T-helper 22 cell (primary cell): ENCODE data around the gene RTN4IP1.

Experiments
- DNase-seq: peaks from one replicate; pipeline ENCODE4 v3.0.0-alpha.2; 2020; ENCODE audit warnings: low read depth

RTN4IP1 gene

DNA sequence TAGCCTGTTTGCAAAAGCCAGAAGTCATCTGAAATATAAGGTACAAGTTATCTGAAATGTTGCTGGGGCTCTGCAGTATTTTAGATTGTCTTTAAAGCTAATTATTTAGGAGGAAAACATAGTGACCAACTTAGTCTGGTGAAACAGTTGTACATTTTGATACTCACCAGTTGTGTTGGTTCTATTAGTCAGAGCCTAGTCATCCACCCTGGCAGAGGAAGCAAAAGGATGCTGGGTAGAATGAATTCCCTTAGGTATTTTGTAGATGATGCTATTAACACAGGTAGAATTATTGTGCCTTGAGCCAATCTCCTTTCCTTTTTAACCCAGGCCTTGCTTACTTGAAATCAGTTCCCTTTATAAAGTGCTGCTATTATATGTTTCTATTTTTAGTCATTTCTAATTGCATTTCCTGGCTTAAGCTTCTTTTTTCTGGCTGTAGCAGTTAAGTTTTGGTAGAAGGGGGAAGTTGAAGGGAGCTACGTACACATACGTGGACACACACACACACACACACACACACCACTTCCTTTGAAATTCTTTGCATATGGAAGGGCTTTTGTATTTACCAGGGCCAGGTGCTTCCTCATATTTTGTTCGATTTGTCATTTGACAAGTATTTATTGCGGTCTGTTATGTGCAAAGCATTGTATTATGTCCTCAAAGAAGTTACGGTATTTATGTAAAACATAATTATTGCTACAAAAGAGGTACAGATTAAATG, 82.4 kb downstream of the RTN4IP1 start:
- no peak for DNase-seq

DNA sequence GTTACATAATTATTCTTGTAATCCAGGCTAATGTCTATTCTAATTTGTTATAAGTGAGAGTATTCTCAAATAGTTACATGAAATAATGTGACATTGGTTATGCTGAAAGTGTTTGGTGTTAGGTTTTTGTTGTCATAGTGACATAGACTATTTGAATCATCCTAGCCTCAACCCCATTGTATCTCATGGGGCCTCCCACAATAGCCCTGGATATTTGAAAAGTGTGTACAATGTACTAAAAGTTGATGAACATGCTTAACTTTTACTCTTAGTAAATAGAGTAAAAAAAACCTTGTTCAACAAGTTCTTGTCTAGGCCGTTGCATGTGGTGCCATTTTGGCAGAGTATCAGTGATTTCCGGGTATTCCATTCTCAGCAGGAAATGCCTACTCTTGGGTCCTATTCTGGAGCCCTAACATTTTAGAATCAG, 83.0 kb downstream of the RTN4IP1 start:
- DNase-seq: no peak

DNA sequence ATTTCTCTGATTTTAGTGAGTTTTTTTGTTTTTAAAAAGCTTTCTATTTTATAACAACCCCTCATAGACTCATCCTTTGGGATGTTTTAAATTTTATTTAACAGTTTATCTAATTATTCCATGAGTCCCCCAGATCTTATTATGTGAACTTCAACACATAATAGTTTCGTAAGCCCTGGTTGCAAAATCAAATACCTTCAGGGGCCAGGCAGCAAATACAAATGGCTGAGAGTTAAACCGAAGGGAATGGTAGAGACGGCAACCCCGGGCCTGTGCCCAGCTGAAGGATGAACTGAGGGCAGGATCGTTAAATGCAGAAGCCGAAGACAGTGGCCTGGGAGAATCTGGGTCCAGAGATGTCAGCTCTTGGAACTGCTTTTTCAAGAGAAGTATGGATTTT, 88.4 kb downstream of the RTN4IP1 start:
- DNase-seq: no peak

DNA sequence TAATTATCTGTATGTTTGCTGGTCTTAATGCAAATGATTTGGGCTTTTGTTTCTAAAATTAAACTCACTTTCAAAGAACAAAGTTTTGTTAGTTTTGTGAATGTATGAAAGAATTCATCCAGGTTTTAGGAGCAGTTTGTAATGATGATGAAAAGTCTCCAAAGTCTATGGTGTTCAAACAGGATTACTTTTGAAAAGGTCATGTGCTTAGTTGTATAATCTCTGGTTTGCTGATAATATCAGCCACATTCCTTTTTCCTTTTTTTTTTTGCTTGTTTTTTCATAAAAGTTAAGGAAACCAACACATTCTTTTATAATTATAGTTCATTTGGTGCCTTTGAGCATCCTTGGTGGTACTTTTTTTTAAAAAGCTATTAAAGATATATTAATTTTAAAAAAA, 88.9 kb downstream of the RTN4IP1 start:
- no peak for DNase-seq

DNA sequence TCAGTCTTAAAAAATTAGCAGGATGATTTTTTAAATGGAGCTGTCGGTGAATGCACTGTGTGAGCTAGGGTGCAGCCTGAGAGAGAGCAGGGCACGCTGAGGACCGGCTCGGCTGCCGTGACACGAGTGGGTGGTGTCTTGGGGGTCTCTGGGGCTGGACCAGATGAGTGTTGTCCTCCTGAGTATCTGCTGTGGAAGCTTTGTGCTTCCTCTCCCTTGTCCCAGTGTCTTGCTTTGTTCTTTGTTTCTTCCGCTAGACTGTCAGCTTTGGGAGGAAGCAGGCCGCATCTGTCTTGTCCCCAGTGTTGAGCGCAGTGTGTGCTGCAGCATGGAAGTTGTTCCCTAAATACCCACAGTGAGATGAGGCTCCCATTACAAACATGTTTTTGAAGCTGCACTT, 89.4 kb downstream of the RTN4IP1 start:
- DNase-seq: no peak

DNA sequence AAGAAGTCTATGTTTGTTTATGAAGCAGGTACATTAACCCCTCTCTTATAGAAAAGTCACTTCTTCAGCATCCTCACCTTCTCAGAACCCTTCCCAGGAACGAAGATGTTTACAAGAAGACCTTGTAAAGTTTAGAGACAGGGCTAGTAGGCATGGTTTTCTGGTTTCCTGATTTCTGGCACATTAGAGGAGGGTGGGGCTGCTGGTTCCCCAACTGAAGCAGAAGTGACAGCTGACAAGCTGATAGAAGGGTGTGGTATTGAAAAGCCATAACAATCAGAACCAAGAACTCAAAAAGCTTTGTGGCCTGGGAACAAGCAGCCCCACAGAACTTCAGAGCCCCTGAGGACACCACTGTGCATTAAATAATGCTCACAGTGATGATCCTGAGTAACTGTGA, 91.2 kb downstream of the RTN4IP1 start:
- no peak for DNase-seq

DNA sequence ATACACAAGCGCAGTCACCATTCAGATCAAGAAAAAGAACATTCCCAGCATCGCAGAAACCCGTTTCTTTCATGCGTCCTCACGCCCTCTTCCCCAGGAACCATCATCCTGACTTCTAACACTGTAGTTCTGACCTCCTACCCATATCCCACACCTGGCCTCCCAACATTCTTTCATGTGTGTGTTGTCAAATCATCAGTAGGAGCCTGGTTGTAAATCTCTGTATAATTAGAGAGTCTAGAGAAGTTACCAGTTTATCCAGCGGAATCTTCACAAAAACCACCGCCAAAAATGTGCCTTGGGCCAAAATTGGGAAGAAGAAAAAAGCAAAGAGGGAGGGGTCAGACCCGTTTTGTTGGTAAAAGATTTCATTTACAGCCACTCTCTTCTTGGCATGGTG, 91.6 kb downstream of the RTN4IP1 start:
- DNase-seq: no peak

DNA sequence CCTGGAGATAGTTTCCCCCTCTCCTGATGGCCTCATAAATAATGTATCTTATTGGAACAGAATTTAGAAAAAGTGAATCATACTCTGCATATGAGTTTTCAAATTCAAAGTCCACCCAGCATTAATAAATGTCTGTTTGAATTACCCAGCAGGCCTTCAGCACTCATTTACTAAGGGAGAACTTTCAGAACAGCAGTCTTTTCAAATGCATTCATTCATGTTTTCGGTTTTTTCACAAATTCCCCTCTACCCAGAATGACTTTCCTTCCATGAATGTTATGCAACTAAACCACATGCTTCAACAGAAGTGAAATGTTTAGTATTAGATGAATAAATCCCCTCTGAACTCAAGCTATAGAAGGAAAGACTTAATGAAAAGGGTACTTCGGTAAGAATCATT, 92.4 kb downstream of the RTN4IP1 start:
- no peak for DNase-seq

DNA sequence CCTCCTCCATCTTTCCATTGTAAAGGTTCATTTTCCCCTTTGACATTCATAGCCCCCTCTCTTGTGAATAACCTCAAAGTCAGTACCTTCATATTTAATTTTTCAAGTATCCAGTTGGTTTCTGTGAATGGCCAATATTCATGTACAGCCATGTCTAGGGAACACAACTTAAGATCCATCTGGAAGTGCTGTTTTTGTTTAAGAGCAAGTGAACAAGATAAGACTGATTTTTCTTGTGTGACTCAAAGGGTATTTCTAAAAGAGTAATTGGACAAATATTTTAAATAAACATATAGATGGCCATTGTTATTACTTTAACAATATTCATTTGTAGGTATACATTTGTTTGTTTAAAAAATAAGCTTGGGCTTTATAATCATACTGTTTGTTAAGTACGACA, 92.9 kb downstream of the RTN4IP1 start:
- DNase-seq: no peak

DNA sequence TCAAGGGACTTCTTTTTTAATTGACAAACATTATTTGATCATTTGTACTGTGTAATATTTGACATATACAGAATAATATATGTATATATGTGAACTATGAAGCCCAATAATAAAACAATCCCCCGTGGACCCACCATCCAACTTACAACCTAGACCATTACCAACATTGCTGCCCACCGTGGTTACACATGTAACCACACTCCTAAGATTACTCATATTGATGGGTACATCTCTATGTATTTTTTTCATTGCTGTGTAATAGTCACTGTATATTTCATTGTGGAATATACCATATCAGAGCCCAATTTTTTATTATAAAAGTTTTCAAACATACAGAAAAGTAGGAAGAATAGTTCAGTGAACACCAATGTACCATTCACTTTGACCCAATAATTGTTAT, 94.3 kb downstream of the RTN4IP1 start:
- DNase-seq: no peak

DNA sequence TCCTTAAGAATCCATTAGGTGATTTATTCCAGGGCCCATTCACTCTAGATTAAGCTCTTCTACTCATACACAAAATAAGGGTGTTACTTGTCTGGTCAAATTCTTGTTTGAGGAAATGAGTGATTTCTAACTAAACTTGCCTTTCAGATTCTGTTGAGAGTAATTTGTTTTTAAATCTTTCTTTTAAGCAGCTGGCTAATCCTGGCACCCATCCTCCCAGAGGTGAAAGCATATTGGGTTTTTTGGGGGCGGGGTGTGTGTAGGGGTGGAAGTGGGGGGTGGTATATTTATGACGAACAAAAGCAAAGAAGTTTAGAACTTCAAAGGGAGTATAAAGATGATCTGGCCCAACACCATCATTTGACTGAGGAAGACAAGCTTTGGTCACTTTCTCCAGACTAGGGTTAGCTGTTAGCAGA, 94.7 kb downstream of the RTN4IP1 start:
- no peak for DNase-seq

DNA sequence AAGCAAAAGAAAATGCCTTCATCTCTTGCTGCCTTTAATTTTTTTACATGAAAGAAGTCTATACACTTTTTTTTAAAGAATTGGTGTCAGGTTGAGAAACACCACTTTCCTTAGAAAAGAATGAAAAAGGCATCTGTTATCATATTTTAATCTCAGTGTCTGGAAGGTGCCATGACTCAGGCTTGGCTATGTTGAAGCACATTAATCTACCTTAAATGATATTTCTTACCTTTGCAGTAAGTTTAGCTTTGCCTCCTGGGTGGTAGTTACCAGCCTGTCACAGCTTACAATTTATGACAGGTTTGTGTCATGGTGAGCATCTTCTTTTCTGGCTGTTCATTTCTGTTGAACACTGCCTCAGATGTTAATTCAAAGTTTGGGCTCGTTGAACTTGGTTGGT, 95.3 kb downstream of the RTN4IP1 start:
- DNase-seq: no peak

DNA sequence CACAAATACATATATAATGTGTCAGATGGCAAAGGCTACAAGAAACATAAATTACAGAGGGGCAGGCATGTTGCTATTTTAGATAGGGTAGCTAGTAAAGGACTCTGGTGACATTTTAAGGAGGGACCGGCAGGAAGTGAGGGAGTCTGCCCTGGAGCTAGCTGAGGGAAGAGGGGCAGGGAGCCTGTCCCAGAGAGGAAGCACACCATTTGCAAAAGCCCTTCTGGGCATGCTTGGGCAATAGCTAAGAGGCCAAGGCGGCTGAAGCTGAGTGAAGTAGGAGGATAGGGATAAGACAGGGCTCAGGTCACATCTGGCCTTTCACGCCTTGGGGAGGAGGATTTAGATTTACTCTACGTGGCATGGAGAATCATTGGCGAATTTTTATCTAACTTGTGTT, 96.2 kb downstream of the RTN4IP1 start:
- no peak for DNase-seq

DNA sequence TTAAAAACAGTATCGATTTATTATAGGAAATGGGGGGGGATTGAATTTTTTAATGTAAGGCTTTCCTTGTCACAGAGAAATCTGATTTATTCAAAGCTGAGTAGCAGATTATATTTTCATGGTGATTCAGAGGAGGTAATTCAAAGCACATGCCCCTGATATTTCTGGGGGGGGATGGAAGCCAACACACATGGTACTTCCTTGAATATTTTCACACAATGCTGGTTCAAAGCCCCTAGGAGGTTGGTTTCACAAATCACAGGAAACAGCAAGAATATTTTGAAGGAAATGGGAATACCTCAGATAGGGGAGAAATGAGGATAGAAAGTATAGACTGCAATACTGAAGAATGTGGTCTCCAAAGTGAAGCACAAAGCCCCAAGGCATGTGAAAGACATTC, 98.8 kb downstream of the RTN4IP1 start:
- DNase-seq: no peak

DNA sequence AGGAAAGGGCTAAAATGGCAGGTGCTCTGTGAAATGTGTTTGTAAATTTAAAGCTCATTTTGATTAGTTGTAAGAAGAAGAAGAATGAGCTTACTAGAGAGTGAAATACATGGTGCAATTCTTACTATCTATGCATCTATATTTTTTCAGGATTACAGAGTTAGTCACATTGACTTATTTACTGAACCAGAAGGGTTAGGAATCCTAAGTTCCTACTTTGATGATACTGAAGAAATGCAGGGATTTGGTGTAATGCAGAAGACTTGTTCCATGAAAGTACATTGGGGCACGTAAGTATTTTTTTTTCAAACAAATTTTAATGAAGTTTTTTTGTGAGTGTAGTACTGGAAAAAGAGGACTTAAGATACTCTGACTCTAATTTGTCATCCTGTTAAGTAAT, 99.3 kb downstream of the RTN4IP1 start:
- DNase-seq: no peak

DNA sequence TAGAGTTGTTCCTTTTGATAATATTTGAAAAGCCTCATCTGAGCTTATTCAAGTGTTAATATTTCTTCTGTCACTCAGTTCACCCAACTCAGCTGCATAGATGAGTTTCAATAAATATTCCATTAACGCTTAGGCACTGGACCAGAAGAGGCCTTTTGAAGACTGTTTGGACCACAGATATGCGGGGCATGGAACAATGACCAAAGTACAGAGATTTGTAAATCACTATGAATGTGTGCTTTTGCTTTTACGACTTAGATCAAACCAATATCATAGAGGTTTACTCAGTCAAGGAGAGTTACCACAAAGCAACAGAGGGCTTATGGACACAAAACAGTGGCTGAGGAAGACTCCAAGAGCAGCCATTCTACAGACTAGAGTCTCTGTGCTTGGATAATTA, 99.9 kb downstream of the RTN4IP1 start:
- DNase-seq: no peak

DNA sequence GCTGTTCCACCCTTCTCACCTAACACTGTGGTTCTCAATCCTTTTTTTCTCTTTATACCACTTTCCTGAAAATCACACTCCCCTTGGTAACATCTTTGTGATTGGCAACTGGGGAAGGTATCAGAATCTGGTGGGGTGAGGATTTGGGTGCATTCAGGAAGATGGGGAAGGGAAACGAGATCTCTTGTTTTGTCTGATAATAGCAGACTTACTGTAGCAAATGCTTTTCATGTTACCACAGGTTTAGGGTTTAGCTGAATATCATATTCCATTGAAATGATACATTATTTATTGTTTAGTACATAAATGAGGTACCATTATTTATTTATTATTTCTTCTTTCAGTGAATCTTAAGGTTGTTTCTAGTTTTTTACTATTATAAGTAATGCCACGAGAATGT, 100.8 kb downstream of the RTN4IP1 start:
- DNase-seq: no peak

DNA sequence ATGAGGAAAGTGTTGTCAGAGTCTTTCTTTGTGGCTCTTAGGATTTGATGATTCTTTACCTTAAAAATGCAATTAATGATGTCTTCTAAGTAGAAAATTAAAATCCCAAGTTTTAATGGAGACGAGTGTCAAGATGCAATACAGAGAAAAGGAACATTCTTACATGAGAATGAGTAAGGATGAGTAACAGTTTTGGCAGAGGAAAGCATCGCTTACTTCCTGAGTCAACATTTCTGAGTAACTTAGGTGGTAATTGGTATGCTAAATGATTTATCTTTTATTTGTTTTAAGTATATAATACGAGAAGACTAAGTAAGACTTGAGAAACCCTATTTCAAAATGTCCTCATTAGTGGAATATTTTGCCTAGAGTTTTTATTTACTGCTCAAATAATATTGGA, 101.3 kb downstream of the RTN4IP1 start:
- no peak for DNase-seq

DNA sequence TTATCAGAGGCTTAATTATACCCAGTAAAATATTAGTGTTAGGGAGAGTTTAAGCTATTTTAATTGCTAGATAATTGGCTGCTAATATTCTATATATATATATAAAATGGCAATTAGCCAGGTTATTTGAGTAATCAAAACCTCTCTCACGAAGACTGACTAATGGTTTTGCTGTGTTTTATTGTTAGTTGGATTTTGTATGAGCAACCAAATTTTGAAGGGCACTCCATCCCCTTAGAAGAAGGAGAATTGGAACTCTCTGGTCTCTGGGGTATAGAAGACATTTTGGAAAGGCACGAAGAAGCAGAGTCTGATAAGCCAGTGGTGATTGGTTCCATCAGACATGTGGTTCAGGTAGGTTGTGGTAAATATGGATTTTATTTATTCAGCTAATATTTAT, 102.2 kb downstream of the RTN4IP1 start:
- no peak for DNase-seq

DNA sequence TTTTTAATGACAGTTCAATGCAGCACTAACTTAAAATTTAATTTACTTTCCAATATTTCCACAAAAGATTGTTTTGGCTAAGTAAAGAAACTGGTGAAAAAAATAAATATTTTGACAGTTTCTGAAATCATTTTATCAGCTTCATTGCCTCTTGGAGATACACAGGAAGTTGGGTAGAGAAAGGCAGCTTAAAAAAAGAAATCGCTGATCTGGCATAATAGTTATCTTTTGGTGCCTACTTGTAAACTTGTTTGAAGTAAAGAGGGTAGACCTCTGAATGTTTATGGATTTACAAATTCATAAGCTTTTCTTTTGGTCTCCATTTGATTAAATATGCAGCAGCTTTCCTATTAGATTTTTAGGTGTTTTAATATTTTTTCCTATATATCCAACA, 103.4 kb downstream of the RTN4IP1 start:
- DNase-seq: no peak

DNA sequence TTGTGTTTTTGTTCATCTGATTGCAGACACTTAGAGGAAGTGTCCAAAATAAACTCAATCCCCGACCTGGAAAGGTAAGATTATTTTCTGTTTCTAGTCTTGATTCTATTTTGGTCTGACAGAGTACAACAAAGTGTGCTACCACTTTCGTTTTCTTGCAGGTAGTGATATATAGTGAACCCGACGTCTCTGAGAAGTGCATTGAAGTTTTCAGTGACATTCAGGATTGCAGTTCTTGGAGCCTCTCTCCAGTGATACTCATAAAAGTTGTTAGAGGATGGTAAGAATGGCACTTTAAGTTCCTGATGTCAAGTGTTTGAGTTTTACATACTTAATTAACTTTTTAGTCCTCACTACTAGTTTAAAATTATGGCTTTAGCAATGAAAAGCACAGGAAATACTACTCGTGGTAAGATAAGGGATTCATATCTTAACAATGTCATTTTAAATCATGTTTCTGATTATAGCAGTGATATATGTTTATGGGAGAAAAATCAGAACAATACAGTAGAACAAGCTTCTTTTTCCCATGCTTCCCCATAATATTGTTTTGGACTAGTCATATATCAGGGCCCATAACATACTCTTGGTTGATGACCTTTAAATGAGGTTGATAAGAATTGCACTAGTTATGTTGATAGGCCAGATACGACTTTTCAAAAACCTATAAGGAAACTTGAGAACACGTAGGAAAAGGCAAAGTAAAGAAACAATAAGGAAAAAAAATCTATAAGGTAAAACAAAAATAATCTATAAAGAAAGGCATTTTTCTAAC, 104.0 kb downstream of the RTN4IP1 start:
- DNase-seq: no peak

DNA sequence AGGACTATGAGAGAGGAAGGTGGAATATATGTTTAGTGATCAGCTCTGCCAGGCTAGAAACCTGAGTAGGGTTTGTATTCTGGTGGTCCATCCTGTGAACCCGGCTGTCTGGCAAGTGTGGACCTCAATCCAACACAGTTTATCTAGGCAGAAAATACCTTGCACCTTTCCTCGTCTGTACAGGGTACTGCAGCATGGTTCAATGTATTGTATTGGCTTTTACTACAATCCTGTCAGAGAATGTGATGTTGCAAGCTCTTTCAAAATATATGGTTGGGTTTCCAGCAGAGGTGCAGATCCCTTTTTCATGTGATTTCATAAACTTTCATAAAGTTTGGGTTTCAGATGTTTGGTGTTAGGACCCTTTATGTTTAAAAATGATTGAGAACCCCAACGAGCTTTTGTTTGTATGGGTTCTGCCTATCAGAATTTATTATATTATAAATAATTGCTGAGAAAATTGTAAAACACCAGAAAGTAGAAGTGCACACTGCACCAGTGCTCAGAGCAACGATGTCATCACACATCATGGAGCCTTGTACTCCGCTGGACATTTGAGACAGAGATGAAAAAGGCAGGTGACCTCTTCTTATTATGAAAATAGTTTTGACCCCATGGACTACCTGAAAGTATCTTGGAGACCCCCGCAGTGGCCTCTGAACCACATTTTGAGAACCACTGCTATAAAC, 106.6 kb downstream of the RTN4IP1 start:
- DNase-seq: no peak
